CD4-positive, alpha-beta T cell (primary cell): ENCODE results near the gene GSG1L. TPM values are rescaled to one million over a fixed set of nuclear protein-coding genes. Genes with fewer than 3 reads are reported as not detected.

Experiments
- ATAC-seq: fragments of 200-7000 bp; cut with Tn5 transposase; one replicate; pipeline ENCODE4 v1.10.0; 2022; ENCODE audit warnings: mild to moderate bottlenecking; ENCODE audit not compliant: poor library complexity
- CTCF ChIA-PET: fragments of 350-600 bp; sonication (Branson Sonifier 250); formaldehyde crosslinking; loops from one replicate; lab custom pipeline; 2021; ENCODE audit warnings: antibody characterized with exemption, inconsistent platforms; lab: Charles Lee
- POLR2A ChIA-PET: fragments of 350-600 bp; sonication (Branson Sonifier 250); formaldehyde crosslinking; loops from one replicate; lab custom pipeline; 2021; ENCODE audit warnings: antibody characterized with exemption, inconsistent platforms; lab: Charles Lee
- DNase-seq, 14 experiments: peaks; one replicate each; pipeline ENCODE4 v3.0.0-alpha.2; 2013 to 2020; ENCODE audit warnings: mixed read lengths in 2 of 14
- H3K27ac ChIP-seq, 2 donors: one replicate each; pipeline versions ENCODE4 v1.5.1 to v1.7.0; 2013; ENCODE audit warnings: low read length in 2 of 2, low read depth in 1 of 2, mild to moderate bottlenecking in 1 of 2
- H3K27me3 ChIP-seq, 2 experiments: 1 replicate in 1 of 2; 2 replicates in 1 of 2; pipeline versions ENCODE4 v1.6.1 to v1.7.0; 2013; ENCODE audit warnings: low read length in 2 of 2, control low read depth in 1 of 2, mild to moderate bottlenecking in 1 of 2, moderate library complexity in 1 of 2; ENCODE audit not compliant: insufficient read depth in 2 of 2, control insufficient read depth in 1 of 2
- H3K36me3 ChIP-seq: one replicate; pipeline ENCODE4 v1.6.1; 2013; ENCODE audit warnings: low read length, control low read depth; ENCODE audit not compliant: insufficient read depth
- H3K4me1 ChIP-seq: one replicate; pipeline ENCODE4 v1.6.1; 2013; ENCODE audit warnings: low read length, control low read depth; ENCODE audit not compliant: insufficient read depth
- H3K4me3 ChIP-seq: one replicate; pipeline ENCODE4 v1.5.1; 2013; ENCODE audit warnings: mild to moderate bottlenecking, low read length, moderate library complexity
- H3K9me3 ChIP-seq, 2 experiments: 1 replicate in 1 of 2; 2 replicates in 1 of 2; pipeline versions ENCODE4 v1.6.1 to v1.7.0; 2013; ENCODE audit warnings: low read length in 2 of 2, mild to moderate bottlenecking in 2 of 2, control low read depth in 1 of 2, moderate library complexity in 1 of 2; ENCODE audit not compliant: control insufficient read depth in 1 of 2, insufficient read depth in 1 of 2
- H3K27ac Mint-ChIP-seq: one replicate; pipeline ENCODE4 v1.8.0; 2020; ENCODE audit warnings: mixed read lengths
- H3K27me3 Mint-ChIP-seq: one replicate; pipeline ENCODE4 v1.8.0; 2021; ENCODE audit warnings: mixed read lengths
- H3K36me3 Mint-ChIP-seq: one replicate; pipeline ENCODE4 v1.8.0; 2021; ENCODE audit warnings: low read depth, mixed read lengths
- H3K4me1 Mint-ChIP-seq: one replicate; pipeline ENCODE4 v1.8.0; 2021; ENCODE audit warnings: low read depth, mixed read lengths
- H3K4me3 Mint-ChIP-seq: one replicate; pipeline ENCODE4 v1.8.0; 2020; ENCODE audit warnings: mild to moderate bottlenecking, mixed read lengths
- H3K9me3 Mint-ChIP-seq: one replicate; pipeline ENCODE4 v1.8.0; 2020; ENCODE audit warnings: mixed read lengths
- intact Hi-C, 2 experiments: fragments of 100-400 bp; cut with DNase I in 1 of 2; cut with micrococcal nuclease in 1 of 2; formaldehyde crosslinking; loops; one replicate each; pipeline versions ENCODE4 v1.15.1 to v1.9.0; 2023 to 2025; cut with DNase I, micrococcal nuclease
- total RNA-seq, 174 experiments: library from RNA in 2 of 174; stranded (reverse) in 2 of 174; gene quantifications; one replicate each; pipeline ENCODE4 v1.2.3 and lab custom pipeline; 2021 to 2026
- TF ChIP-seq, protein P1 (sequence below): fragments of 200-600 bp; IDR thresholded peaks from one replicate; pipeline ENCODE4 v1.8.0; 2022; ENCODE audit warnings: antibody characterized with exemption, mild to moderate bottlenecking

GSG1L gene
- total RNA-seq, 2 experiments from 2014 or later: not detected

DNA sequence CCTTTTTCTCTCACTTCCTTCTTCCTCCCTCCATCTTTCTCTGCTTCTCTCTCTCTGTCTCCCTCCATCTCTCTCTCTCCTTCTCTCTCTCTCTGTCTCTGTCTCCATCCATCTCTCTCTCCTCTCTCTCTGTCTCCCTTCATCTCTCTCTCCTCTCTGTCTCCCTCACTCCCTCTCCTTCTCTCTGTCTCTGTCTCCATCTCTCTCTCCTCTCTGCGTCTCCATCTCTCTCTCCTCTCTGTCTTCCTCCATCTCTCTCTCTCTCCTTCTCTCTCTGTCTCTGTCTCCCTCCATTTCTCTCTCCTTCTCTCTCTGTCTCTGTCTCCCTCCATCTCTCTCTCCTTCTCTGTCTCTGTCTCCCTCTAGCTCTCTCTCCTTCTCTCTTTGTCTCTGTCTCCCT lies 194.1 kb downstream of the GSG1L start:
- H3K27ac ChIP-seq: no peak overlapping the region
- Mint-ChIP-seq H3K4me1 (no peaks in the 10 kb centered on the region), H3K27me3 (no peaks in the 10 kb centered on the region), H3K4me3 (no peak overlapping the region), H3K27ac (no peak overlapping the region), H3K36me3 (no peaks in the 10 kb centered on the region), H3K9me3 (peaks cover 6% of the 10 kb centered on the region)
- no peaks in the 10 kb centered on the region for H3K27me3 ChIP-seq
- TF ChIP-seq, protein P1, sequence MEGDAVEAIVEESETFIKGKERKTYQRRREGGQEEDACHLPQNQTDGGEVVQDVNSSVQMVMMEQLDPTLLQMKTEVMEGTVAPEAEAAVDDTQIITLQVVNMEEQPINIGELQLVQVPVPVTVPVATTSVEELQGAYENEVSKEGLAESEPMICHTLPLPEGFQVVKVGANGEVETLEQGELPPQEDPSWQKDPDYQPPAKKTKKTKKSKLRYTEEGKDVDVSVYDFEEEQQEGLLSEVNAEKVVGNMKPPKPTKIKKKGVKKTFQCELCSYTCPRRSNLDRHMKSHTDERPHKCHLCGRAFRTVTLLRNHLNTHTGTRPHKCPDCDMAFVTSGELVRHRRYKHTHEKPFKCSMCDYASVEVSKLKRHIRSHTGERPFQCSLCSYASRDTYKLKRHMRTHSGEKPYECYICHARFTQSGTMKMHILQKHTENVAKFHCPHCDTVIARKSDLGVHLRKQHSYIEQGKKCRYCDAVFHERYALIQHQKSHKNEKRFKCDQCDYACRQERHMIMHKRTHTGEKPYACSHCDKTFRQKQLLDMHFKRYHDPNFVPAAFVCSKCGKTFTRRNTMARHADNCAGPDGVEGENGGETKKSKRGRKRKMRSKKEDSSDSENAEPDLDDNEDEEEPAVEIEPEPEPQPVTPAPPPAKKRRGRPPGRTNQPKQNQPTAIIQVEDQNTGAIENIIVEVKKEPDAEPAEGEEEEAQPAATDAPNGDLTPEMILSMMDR: no peak
- no peak for DNase-seq
- H3K9me3 ChIP-seq: peaks cover 15 to 32% of the 10 kb centered on the region in 2 experiments
- ATAC-seq: no peak
- POLR2A ChIA-PET: no interaction called here
- intact Hi-C loops: no loop called here
- no peaks in the 10 kb centered on the region for H3K4me1 ChIP-seq
- H3K4me3 ChIP-seq: no peak overlapping the region
- H3K36me3 ChIP-seq: no peaks in the 10 kb centered on the region
- CTCF ChIA-PET: no interaction called here

DNA sequence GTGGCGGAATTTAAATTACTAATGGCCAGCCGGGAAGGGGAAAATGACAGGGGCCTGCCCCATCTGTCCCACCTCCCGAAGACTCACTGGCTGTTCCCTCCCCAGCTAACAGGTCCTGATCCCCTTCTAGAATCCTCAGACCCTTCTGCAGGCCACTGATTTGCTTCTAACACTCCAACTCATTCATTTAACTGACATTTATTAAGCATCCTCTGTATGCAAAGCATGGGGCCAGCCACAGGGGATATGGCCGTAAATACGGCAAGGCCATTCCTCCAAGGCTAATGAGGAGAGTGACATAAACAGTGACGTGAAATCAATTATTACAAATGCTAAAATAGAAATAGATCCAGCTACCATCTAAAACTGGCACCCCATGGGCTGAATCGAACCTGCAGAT lies 195.3 kb downstream of the GSG1L start:
- POLR2A ChIA-PET: no interaction called here
- Histone ChIP-seq H3K27ac (no peak overlapping the region), H3K36me3 (no peaks in the 10 kb centered on the region), H3K9me3 (peaks cover 13 to 36% of the 10 kb centered on the region in 2 experiments), H3K4me1 (no peaks in the 10 kb centered on the region), H3K4me3 (no peak overlapping the region), H3K27me3 (no peaks in the 10 kb centered on the region)
- intact Hi-C loops: no loop called here
- no peaks in the 10 kb centered on the region for H3K36me3 Mint-ChIP-seq
- no peak overlapping the region for H3K27ac Mint-ChIP-seq
- peaks cover 7% of the 10 kb centered on the region for H3K9me3 Mint-ChIP-seq
- H3K4me3 Mint-ChIP-seq: no peak overlapping the region
- no peaks in the 10 kb centered on the region for H3K4me1 Mint-ChIP-seq
- TF ChIP-seq, protein P1: no peak
- CTCF ChIA-PET: no interaction called here
- no peaks in the 10 kb centered on the region for H3K27me3 Mint-ChIP-seq
- ATAC-seq (no peak), DNase-seq (no peak)

DNA sequence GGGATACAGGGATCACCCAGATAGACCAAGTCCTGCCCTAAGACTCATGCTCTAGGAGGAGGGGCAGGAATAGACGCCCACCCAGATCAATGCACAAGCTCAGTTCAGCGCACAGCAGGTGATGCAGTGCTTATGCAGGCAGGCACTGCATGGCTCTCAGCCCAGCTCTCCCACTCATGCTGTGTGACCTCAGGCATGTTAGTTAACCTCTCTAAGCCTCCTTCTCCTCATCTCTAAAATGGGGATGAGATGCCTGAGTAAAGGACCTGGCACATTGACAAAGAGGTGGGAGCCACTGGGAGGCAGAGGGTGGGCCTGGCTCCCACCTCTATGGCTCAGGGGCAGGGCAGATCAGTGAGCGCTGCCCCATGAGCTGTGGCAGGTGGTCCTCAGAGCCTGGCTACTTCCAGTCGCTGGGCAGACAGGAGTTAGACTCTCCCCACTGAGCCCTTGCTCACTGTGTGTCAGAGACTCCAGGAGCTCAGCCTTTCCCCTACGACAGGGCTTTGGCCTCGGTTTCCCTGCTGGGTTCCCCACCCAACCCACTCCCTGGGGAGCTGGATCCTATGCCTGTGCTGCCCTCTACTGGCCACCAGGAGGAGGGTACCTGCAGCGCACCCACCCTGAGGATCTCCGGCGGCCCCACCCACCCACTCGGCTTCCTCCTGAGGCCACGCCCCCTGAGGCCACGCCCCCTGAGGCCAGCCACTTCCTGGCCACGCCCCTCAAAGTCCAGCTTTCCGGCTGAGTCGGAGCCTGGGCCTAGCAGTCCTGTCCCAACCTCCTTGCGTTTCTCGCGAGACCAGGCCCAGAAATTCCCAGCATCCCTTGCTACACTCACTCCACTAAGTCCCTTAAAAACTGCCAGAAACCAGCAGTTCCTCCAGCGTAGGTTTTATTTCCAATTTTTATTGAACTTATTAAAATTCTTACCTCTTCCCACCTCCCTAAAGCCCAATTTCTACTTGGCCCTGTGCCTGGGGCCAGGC lies 196.1 kb downstream of the GSG1L start:
- DNase-seq: peak in 12 of 14 experiments; percentile 1 to 69 (median 34)
- TF ChIP-seq, protein P1: peak; percentile 26
- peaks cover 11% of the 10 kb centered on the region for H3K9me3 Mint-ChIP-seq
- ChIA-PET POLR2A (no interaction called here), CTCF (no interaction called here)
- no peak overlapping the region for H3K4me3 Mint-ChIP-seq
- no peak overlapping the region for H3K27ac Mint-ChIP-seq
- Histone ChIP-seq H3K27ac (no peak overlapping the region), H3K9me3 (peaks cover 14 to 39% of the 10 kb centered on the region in 2 experiments), H3K36me3 (no peaks in the 10 kb centered on the region), H3K27me3 (no peaks in the 10 kb centered on the region), H3K4me1 (no peaks in the 10 kb centered on the region), H3K4me3 (no peak overlapping the region)
- ATAC-seq: no peak
- no peaks in the 10 kb centered on the region for H3K36me3 Mint-ChIP-seq
- H3K4me1 Mint-ChIP-seq: no peaks in the 10 kb centered on the region
- intact Hi-C loops: no loop called here
- no peaks in the 10 kb centered on the region for H3K27me3 Mint-ChIP-seq
